CD4-positive, alpha-beta T cell treated with Interleukin-15 for 4 hours (primary cell): Measurements from ENCODE around the gene MSL2.
"Not testable (repeated sequence)": the region's sequence is repeated elsewhere in the genome, so short reads cannot be mapped to it uniquely, and the experiment has no call there.

Experiments
- DNase-seq: peaks from one replicate; pipeline ENCODE4 v3.0.0-alpha.2; 2020; ENCODE audit warnings: low spot score

Gene MSL2

GRCh38 chr3:136146981-136147729 is 49.0 kb downstream of the MSL2 start:
- DNase-seq = no peak

- DNase-seq = not testable (repeated sequence)
Measured at GRCh38 chr3:136144397-136144796, 51.7 kb downstream of the MSL2 start.

- DNase-seq = peak; percentile 37
Measured at GRCh38 chr3:136142592-136142991, 53.5 kb downstream of the MSL2 start.

- no peak for DNase-seq
Measured at GRCh38 chr3:136141891-136142290, 54.2 kb downstream of the MSL2 start.

- DNase-seq = no peak
Measured at GRCh38 chr3:136141291-136141785, 54.8 kb downstream of the MSL2 start.

GRCh38 chr3:136136454-136136853 is 59.7 kb downstream of the MSL2 start:
- no peak for DNase-seq

- no peak for DNase-seq
Measured at GRCh38 chr3:136135039-136135802, 60.9 kb downstream of the MSL2 start.

GRCh38 chr3:136134091-136134490 is 62.0 kb downstream of the MSL2 start:
- no peak for DNase-seq

- DNase-seq = not testable (repeated sequence)
Measured at GRCh38 chr3:136131647-136132046, 64.5 kb downstream of the MSL2 start.

- no peak for DNase-seq
Measured at GRCh38 chr3:136122006-136122405, 74.1 kb downstream of the MSL2 start.

GRCh38 chr3:136120373-136121348 is 75.5 kb downstream of the MSL2 start:
- no peak for DNase-seq

GRCh38 chr3:136119783-136120182 is 76.4 kb downstream of the MSL2 start:
- not testable (repeated sequence) for DNase-seq

GRCh38 chr3:136119332-136119731 is 76.8 kb downstream of the MSL2 start:
- DNase-seq = not testable (repeated sequence)

- DNase-seq = no peak
Measured at GRCh38 chr3:136114421-136114820, 81.7 kb downstream of the MSL2 start.

- DNase-seq = no peak
Measured at GRCh38 chr3:136110481-136110880, 85.7 kb downstream of the MSL2 start.

GRCh38 chr3:136109499-136109898 is 86.6 kb downstream of the MSL2 start:
- DNase-seq = no peak

- DNase-seq = no peak
Measured at GRCh38 chr3:136106101-136106500, 90.0 kb downstream of the MSL2 start.

- no peak for DNase-seq
Measured at GRCh38 chr3:136105044-136105443, 91.1 kb downstream of the MSL2 start.
